ENCODE data around the gene RASAL1. TPM values are rescaled to one million over a fixed set of nuclear protein-coding genes. Genes with fewer than 3 reads are reported as not detected.

Gene RASAL1
- total RNA-seq, 1 donor from 2014 or later = 0.64 TPM

DNA sequence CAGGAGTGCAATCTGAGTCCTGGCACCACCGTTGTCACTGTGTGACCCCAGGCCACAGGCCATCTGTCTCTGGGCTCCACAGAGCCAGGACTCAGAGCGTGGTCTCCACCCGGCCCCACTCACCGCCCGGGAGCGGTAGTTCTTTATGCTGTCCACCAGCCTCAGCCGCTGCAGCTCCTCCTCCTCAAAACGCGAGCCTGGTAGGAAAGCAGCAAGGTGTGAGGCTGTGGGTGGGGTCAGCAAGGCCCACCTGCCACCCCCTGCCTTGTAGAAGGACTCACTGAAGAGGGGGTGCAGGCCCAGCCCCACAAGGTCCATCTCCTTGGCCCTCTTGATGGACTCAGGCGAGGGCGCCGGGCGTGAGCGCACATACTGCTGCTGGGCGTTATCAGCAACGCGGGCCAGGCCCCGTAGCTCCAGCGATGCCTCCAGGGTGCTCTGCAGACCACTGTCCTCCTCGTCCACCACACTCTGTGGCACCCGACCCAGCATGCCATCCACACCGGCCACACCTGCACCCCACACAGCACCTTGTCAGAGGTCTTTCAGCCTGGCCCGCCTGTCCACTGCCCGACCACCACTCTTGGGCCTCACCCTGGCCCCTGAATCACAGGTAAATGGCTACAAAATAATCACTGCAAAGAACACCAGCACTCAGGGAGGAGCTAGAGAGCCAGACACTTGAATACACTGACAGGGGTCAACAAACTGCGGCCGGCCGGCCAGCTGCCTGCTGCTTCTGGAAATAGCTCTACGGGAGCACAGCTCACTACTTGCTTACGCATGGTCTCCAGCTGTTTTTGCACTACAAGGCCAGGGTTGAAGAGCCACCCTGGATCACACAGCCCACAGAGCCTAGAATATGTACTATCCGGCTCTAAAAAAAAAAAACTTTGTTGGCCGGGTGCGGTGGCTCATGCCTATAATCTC, 30.2 kb upstream of the RASAL1 start:
- no peaks in the 10 kb centered on the region for H3K9me3 ChIP-seq
- H3K4me3 ChIP-seq = no peak overlapping the region
- H3K27ac ChIP-seq = no peak overlapping the region
- no peaks in the 10 kb centered on the region for H3K4me1 ChIP-seq
- intact Hi-C loops (cut with DNase I) = no loop called here
- no peaks in the 10 kb centered on the region for H3K27me3 ChIP-seq
- H3K36me3 ChIP-seq = peaks cover 94 to 99% of the 10 kb centered on the region in 2 donors
- TF ChIP-seq, protein P1, sequence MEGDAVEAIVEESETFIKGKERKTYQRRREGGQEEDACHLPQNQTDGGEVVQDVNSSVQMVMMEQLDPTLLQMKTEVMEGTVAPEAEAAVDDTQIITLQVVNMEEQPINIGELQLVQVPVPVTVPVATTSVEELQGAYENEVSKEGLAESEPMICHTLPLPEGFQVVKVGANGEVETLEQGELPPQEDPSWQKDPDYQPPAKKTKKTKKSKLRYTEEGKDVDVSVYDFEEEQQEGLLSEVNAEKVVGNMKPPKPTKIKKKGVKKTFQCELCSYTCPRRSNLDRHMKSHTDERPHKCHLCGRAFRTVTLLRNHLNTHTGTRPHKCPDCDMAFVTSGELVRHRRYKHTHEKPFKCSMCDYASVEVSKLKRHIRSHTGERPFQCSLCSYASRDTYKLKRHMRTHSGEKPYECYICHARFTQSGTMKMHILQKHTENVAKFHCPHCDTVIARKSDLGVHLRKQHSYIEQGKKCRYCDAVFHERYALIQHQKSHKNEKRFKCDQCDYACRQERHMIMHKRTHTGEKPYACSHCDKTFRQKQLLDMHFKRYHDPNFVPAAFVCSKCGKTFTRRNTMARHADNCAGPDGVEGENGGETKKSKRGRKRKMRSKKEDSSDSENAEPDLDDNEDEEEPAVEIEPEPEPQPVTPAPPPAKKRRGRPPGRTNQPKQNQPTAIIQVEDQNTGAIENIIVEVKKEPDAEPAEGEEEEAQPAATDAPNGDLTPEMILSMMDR (IDR thresholded peaks at IDR 0.05) = no peak
- no peak for DNase-seq (ENCODE audit: low spot score in 2 of 2)

DNA sequence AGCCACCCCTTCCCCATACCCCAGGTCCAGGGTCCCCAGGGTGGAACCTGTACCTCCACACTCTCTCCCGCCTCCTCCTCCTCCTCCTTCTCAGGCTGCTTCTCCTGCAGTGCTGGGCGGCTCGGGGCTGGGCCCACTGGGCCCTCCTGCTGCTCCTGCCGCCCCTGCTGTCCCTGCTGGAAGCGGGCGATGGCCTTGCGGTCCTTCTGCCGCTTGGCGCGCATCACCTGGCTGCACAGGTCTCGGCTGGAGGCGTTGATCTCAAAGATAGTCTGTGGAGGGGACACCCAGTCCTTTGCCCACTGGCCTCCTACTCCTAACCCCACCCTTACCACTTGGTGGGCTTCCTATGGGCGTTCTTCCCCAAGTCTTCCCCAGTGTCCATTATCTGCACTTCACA, 28.5 kb upstream of the RASAL1 start:
- no peak overlapping the region for H3K4me3 ChIP-seq
- no peak for DNase-seq (ENCODE audit: low spot score in 2 of 2)
- TF ChIP-seq, protein P1 (IDR thresholded peaks at IDR 0.05) = no peak
- no peak overlapping the region for H3K27ac ChIP-seq
- H3K9me3 ChIP-seq = no peaks in the 10 kb centered on the region
- H3K4me1 ChIP-seq = no peaks in the 10 kb centered on the region
- H3K27me3 ChIP-seq = no peaks in the 10 kb centered on the region
- H3K36me3 ChIP-seq = peaks cover 94 to 99% of the 10 kb centered on the region in 2 donors
- intact Hi-C loops (cut with DNase I) = no loop called here

DNA sequence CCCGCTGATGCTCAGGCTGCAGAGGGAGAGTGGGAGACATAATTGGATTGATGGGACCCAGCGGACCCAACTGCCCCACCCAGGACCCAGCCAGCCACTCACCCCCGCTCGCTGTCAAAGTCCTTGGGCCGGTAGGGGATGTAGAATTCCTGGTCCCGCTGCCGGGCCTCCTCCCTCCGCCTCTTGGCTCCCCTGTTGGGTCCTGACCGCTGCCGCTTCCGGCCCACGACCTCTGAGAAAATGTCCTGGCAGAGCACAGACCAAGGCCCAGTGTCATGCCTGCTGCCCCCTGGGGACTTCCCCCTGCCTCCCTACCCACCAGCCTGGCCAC, 27.4 kb upstream of the RASAL1 start:
- H3K27ac ChIP-seq = no peak overlapping the region
- no peaks in the 10 kb centered on the region for H3K4me1 ChIP-seq
- no peaks in the 10 kb centered on the region for H3K27me3 ChIP-seq
- no peaks in the 10 kb centered on the region for H3K9me3 ChIP-seq
- no peak overlapping the region for H3K4me3 ChIP-seq
- intact Hi-C loops (cut with DNase I) = no loop called here
- TF ChIP-seq, protein P1 (IDR thresholded peaks at IDR 0.05) = no peak
- DNase-seq (ENCODE audit: low spot score in 2 of 2) = no peak
- peaks cover 94 to 99% of the 10 kb centered on the region in 2 donors for H3K36me3 ChIP-seq

DNA sequence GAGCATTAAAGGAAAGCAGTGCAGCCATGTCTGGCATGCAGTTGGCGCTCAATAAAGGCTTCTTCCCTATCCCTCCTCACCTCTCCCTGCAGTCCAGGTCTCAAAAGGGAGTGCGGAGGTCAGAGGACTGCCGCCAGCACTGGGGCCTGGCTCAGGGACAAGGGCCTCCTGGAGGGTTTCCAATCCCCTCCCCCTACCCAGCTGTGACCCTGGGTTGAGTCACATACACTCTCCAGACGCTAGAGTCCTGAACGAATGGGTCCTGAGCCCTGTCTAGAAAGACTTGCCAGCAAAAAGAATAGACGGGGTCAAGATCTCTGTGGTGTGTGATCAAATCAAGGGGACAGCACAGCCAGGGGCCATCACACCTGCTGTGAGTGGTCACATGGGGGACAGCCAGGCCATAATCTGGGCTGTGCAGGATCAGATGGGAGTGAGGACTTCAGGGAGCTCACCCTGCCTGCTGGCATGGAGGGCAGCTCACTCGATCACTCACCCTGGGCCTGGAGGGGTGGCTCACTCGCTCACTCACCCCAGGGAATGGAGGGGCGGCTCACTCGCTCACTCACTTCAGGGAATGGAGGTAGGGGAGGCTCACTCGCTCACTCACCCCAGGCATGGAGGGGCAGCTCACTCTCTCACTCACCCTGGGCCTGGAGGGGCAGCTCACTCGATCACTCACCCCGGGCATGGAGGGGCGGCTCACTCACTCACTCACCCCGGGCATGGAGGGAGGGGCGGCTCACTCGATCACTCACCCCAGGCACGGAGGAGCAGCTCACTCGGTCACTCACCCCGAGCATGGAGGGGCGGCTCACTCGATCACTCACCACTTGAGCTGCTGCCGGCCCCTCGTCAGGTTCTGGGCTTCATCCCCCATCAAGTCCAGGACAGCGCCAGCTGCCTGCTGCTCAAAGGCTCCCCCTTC, 26.8 kb upstream of the RASAL1 start:
- peaks cover 92 to 98% of the 10 kb centered on the region in 2 donors for H3K36me3 ChIP-seq
- H3K9me3 ChIP-seq = no peaks in the 10 kb centered on the region
- H3K4me1 ChIP-seq = no peaks in the 10 kb centered on the region
- no peaks in the 10 kb centered on the region for H3K27me3 ChIP-seq
- TF ChIP-seq, protein P1 (IDR thresholded peaks at IDR 0.05) = no peak
- DNase-seq (ENCODE audit: low spot score in 2 of 2) = no peak
- no peak overlapping the region for H3K4me3 ChIP-seq
- no peak overlapping the region for H3K27ac ChIP-seq
- intact Hi-C loops (cut with DNase I) = no loop called here

DNA sequence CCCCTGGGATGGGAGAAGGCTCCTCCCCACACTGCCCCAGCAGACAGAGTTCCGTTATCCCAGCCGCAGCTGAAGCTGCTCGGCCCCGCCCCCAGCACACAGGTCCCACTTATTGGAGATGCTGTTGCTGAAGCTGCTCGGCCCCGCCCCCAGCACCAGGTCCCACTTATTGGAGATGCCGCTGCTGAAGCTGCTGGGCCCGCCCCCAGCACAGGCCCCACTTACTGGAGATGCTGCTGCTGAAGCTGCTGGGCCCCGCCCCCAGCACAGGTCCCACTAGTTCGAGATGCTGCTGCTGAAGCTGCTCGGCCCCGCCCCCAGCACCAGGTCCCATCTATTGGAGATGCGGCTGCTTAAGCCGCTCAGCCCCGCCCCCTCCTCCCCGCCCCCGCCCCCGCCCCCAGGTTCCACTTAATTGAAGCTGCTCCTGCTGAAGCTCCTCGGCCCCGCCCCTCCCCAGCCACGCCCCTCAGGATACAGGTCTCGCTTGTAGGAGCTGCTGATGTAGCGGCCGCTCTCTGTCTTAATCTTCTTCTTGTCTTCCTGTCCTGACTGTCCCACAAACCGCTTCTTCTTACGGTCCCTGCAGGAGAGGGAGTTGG, 26.0 kb upstream of the RASAL1 start:
- intact Hi-C loops (cut with DNase I) = no loop called here
- peaks cover 85 to 89% of the 10 kb centered on the region in 2 donors for H3K36me3 ChIP-seq

More for the DNA sequence above, 26.0 kb upstream of the RASAL1 start:
- TF ChIP-seq, protein P1 (IDR thresholded peaks at IDR 0.05) = no peak
- H3K27ac ChIP-seq = no peak overlapping the region
- H3K9me3 ChIP-seq = no peaks in the 10 kb centered on the region
- no peaks in the 10 kb centered on the region for H3K4me1 ChIP-seq
- H3K27me3 ChIP-seq = no peaks in the 10 kb centered on the region
- DNase-seq (ENCODE audit: low spot score in 2 of 2) = no peak
- no peak overlapping the region for H3K4me3 ChIP-seq

Measured in ascending aorta (tissue), 2 donors.